ENCODE measurements around the gene ATP2B3.

Gene ATP2B3

GRCh38 chrX:153509592-153509991 lies 7.8 kb upstream of the ATP2B3 start:
- no peak for DNase-seq (ENCODE audit: low read depth)

DNA sequence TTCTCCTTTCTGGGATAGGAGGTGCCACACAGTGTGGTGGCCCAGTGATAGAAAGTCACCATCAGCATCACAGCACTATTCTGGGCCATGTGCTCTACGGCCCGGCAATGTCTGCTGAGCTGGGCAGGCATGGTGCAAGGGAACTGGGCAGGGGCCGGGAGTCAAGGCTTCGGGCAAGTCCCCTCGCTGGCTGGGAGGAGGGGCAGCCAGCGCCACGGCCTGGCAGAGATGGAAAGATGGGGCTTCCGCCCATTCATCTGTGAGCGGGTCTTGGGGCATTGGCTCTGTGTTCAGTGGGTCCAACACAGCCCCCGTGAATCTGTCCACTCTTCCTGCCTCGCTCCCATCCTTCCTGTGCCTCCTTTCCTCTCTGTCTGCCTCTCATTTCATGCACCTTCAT lies 7.1 kb upstream of the ATP2B3 start:
- DNase-seq (ENCODE audit: low read depth), result no peak

- no peak for DNase-seq (ENCODE audit: low read depth)
Observed at GRCh38 chrX:153511784-153512500, 5.5 kb upstream of the ATP2B3 start.

GRCh38 chrX:153512501-153512893 lies 4.9 kb upstream of the ATP2B3 start:
- DNase-seq (ENCODE audit: low read depth), result no peak

GRCh38 chrX:153513265-153513664 lies 4.2 kb upstream of the ATP2B3 start:
- no peak for DNase-seq (ENCODE audit: low read depth)

DNA sequence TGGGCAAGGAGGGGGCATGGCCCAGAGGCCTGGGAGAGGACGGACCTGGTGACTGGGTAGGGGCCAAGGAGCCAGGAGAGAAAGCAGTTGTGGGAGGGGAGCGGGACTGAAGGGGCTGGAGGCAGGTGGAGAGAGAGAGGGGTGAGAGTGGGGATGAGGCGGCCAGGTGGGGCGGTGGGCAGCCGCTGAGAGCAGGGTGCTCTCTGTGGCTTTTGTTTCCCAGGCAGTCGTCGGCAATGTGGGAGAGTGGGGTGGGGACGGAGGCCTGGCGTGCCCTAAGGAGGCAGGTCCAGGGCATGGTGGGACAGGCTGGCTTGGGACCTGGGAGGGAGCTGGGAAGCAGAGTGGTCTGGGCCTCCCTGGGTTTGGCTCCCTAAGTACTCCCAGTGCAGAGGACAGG lies 3.2 kb upstream of the ATP2B3 start:
- no peak for DNase-seq (ENCODE audit: low read depth)

DNA sequence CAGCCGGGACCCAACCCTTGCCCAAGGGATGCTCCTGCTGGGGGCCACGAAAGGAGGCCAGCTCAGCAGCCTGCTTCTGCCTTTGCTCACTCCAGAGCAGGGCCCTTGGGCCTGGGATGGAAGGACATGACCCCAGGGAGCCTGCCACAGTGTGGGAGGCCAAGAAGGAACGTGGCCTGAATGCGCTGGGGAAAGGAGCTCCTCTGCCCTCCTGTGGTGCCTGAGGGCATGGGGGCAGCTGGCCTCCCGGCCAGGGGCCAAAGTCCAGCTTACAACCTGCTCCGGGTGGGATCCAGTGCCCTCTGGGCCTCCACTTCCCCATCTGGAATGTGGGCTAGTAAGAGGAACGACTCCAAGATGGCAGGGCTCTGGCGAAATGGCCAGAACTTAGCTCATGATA lies 2.0 kb upstream of the ATP2B3 start:
- no peak for DNase-seq (ENCODE audit: low read depth)

GRCh38 chrX:153516073-153516472 lies 1.4 kb upstream of the ATP2B3 start:
- DNase-seq (ENCODE audit: low read depth), result no peak

GRCh38 chrX:153517946-153518834 lies 748 bp downstream of the ATP2B3 start:
- no peak for DNase-seq (ENCODE audit: low read depth)

DNA sequence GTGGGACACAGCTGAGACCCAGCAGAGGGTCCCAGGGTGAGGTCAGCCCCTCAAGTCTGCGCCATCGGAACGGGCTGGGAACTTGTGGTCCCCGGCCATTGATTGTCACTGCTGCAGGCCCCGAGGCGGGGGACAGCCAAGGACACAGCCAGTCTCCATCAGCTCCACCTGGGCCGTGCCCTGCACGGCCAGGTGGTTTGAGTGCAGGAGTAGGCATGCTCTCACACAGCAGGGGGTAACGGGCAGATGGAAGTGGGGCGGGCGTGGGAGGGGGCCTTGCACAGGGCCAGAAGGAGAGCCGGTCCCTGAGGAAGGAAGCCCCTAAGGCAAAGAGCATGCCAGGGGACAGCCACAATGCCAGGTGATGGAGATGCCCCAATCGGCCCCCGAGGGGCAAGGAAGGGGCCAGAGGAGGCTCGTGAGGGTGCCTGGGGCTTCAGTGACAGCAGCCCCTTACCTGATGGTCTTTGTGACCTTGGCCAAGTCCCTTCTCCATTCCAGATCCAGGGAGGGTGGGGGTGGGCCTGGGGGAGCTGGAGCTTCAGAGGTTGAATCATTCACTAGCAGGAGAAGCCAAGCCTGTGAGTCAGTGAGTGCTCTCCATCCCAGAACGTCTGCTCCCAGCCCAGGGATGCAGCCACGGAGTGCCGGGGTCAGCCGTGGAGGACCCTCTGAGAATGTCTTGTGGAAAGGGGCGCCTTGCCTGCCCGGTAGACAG lies 2.3 kb downstream of the ATP2B3 start:
- no peak for DNase-seq (ENCODE audit: low read depth)

GRCh38 chrX:153520287-153520917 lies 3.0 kb downstream of the ATP2B3 start:
- no peak for DNase-seq (ENCODE audit: low read depth)

DNA sequence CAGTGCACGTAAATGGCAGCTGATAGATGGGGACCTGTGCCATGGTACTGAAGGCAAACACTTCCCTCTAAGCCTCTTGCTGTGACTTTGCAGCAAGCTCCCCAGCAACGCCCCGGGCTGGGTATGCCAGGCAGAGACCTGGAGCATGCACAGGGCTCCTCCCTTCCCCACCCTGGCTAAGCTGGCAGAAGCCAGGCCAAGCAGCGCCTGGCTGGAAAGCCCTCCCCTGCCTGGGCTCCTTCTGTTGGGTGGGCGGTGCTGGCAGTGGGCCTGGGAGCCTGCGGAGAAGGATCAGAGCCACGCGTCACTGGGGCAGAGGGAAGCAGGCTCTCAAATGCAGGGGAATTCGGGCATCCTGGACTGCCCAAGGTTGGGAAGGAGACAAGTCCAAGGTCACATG lies 3.6 kb downstream of the ATP2B3 start:
- no peak for DNase-seq (ENCODE audit: low read depth)

DNA sequence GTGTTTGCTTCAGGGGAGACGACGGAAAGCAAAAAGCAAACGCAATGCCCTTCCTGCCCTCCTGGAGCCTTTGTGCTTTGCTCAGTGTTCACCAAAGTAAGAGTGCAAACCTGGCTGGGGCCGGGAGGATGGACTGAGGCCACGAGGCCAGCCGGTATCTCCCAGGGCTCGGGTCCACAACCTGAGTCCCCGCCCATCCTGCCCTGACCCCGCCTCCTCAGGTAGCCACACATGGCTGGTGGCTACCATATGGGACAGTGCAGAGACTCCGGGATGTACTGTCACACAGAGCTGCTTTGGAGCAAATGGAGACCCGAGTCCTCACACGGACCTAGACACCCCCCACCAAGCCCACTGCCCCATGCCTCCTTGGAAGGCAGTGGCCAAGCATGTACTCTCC lies 4.8 kb downstream of the ATP2B3 start:
- DNase-seq (ENCODE audit: low read depth), result no peak

GRCh38 chrX:153523269-153523668 lies 5.8 kb downstream of the ATP2B3 start:
- no peak for DNase-seq (ENCODE audit: low read depth)

DNA sequence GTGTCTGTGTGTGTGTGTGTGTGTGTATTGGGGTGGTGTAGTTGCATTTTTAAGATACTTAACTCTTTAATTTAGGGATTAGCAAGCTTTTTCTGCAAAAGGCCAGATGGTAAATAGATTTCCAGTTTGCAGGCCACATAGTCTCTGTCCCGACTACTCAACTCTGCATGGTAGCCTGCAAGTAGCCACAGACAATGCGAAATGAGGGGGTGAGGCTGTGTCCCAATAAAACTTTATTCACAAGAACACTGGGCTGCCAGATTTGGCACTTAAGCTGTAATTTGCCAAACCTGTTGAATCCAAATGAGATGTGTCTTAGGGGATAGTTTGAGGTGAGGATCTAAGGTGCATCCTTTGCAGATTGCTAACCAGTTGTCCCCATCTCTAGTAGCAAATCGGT lies 6.8 kb downstream of the ATP2B3 start:
- no peak for DNase-seq (ENCODE audit: low read depth)

GRCh38 chrX:153525451-153525850 lies 8.0 kb downstream of the ATP2B3 start:
- no peak for DNase-seq (ENCODE audit: low read depth)

- DNase-seq (ENCODE audit: low read depth), result no peak
Observed at GRCh38 chrX:153526042-153526441, 8.6 kb downstream of the ATP2B3 start.

- no peak for DNase-seq (ENCODE audit: low read depth)
Observed at GRCh38 chrX:153526801-153527200, 9.4 kb downstream of the ATP2B3 start.

DNA sequence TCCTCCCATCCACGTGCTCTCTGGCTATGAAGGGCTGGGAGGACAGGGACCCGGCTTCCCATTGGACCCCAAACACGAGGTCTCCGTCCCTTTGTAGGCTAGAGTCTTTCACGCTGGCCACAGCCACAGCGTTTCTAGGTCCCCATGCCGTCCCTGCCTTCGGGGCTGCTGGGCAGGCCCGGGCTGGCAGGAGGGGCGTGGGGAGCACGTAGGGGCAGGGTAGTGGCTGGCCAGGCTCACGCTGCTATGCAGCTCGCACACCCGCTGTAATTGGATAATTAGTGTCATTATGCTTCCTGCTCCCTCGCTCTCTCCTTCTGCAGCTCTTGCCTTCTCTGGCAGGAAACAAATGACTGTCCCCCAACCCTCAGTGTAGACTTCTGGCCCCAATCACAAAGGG lies 9.8 kb downstream of the ATP2B3 start:
- no peak for DNase-seq (ENCODE audit: low read depth)

DNA sequence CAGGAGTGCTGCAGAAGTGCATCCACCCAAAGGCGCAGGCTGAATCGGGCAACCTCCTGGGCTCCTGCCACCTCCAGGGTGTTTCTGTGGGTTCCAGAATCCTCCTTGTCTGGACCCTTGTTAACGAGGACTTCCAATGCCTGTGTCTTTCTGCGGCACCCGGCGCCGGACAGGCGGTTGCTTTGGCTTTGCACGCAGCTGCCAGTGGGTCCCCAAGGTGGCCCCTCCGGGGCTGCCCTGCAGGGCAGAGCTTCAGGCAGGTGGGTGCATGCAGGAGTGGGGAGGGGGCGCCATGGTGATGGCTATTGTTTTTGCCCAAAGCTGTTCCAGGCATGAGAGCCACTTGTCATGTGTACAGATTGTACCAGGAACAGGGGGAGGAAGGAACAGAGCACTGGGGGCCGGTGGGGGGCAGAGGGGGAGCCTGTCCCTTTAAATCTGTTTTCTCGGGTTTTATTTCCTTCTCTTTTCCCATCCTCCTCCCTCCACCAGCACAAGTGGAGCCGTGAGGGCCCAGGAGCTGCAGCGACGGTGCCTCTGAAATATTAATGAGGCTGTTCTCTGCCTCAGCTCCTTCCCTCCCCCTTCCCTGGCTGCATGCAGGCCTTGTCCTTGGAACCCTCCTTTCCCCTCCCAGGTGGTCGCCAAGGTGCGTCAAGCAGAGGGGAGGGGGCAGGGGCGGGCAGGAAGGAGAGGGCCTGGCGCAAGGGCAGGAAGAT lies 13.1 kb downstream of the ATP2B3 start:
- DNase-seq (ENCODE audit: low read depth), result no peak

GRCh38 chrX:153533091-153533490 lies 15.6 kb downstream of the ATP2B3 start:
- no peak for DNase-seq (ENCODE audit: low read depth)

- no peak for DNase-seq (ENCODE audit: low read depth)
Observed at GRCh38 chrX:153537080-153537479, 19.6 kb downstream of the ATP2B3 start.

Measured in GM04504 (cell line).